Retinal pigment epithelial cell (primary cell): ENCODE measurements around the gene NEMP2.

Experiments used
- DNase-seq: peaks from one replicate; pipeline ENCODE4 v3.0.0-alpha.2; 2010; ENCODE audit warnings: low read depth
- H3K4me3 ChIP-seq: 2 replicates; pipeline ENCODE4 v1.5.1; 2011; ENCODE audit warnings: mild to moderate bottlenecking, low read length, control low read depth, moderate library complexity
- TF ChIP-seq, protein P1 (sequence below): conservative IDR thresholded peaks from 2 replicates; pipeline ENCODE4 v1.5.1; 2011; ENCODE audit warnings: low read depth, low read length, control low read depth, inconsistent platforms

NEMP2 gene

DNA sequence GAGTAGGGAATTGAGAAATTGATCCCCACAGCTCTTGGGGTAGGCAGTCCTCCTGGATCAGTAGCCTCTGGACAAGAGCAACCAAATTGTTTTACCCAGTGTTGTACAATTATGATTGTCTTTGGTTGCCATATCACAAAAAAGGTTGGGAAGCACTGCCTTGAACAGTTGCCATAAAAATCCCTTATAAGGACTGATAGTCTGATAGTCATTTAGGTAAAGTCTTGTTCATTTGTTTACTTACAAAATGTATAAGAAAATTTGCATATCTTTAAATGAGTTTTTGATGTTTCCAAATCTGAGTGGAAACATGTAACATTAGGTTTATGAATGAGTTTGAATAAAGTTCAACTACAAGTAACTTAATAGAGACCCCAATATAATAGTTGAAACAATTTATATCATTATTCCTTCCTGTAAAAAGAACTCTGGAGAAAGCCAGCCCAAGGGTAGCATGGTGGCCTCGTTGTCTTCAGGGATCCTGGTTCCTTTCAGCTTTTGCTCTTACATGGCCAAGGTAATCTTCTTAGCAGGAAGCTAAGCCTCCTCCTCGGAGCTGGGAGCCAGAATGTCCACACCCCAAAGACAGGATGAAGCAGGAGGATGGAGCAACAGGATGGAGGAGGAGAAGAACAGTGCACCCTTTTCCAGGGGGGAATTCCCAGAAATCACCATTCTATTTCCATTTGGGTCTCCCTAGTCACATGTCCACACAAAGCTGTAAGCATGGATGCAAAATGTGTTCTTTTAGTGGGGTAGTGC is 35.7 kb upstream of the NEMP2 start:
- no peak for DNase-seq
- no peak overlapping the region for H3K4me3 ChIP-seq
- TF ChIP-seq, protein P1, sequence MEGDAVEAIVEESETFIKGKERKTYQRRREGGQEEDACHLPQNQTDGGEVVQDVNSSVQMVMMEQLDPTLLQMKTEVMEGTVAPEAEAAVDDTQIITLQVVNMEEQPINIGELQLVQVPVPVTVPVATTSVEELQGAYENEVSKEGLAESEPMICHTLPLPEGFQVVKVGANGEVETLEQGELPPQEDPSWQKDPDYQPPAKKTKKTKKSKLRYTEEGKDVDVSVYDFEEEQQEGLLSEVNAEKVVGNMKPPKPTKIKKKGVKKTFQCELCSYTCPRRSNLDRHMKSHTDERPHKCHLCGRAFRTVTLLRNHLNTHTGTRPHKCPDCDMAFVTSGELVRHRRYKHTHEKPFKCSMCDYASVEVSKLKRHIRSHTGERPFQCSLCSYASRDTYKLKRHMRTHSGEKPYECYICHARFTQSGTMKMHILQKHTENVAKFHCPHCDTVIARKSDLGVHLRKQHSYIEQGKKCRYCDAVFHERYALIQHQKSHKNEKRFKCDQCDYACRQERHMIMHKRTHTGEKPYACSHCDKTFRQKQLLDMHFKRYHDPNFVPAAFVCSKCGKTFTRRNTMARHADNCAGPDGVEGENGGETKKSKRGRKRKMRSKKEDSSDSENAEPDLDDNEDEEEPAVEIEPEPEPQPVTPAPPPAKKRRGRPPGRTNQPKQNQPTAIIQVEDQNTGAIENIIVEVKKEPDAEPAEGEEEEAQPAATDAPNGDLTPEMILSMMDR, result no peak

DNA sequence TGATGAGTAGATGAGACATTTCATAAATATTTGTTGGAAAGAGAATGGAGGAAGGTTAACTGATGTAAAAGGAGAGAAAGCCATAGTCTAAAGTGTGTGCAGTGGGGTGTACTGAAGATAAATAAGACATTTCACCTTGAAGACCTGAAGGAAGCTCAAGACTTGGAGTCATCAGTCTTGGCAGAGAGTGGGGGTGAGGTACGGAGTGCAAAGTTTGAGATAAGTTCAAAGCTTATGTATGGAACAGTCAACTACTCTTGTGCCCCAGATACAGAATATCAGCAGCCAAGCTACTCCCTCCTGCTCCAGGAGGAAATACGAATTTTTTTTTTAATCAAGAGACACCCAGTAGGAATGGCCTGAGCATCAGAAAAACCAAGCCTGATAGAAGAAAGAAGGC is 30.3 kb upstream of the NEMP2 start:
- TF ChIP-seq, protein P1, result no peak
- no peak overlapping the region for H3K4me3 ChIP-seq
- DNase-seq, result no peak

DNA sequence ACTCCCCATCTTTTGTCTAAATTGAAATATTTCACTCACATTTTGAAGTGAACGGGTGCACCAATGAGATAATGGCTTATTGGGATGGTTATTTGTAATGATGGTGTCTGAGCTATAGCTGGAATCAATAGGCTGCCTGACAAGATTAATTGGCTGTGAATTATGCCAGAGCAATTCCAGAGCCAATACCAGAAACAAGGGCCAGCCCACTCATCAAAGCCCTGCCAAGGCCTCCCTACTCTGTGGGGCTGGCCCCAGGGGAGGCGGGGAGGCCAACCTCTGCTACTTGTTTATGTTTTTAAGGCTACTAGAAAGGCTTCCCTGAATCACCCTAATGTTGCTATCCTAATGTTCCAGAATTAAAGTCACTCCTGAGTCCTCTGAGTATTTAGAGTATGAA is 29.1 kb upstream of the NEMP2 start:
- DNase-seq, result no peak
- TF ChIP-seq, protein P1, result no peak
- H3K4me3 ChIP-seq, result no peak overlapping the region

DNA sequence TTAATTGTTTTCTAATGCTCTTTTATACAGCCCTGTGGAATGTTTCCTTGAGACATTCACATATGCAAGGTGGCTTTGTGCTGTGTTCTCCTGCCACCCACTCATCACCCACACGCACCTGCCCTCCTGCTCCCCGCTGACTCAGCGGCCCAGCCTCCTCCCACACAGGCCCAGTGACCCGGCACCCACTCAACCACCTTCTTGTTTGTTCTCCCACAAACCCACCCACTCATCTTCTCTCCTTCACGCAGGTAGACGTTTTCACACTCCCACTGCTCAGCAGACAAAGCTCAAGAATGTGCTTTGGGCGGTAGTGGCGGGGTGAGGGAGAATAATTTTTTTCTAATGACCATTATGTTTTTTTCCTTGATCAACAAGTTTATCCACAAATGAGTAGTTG is 28.6 kb upstream of the NEMP2 start:
- TF ChIP-seq, protein P1, result no peak
- H3K4me3 ChIP-seq, result no peak overlapping the region
- DNase-seq, result no peak

DNA sequence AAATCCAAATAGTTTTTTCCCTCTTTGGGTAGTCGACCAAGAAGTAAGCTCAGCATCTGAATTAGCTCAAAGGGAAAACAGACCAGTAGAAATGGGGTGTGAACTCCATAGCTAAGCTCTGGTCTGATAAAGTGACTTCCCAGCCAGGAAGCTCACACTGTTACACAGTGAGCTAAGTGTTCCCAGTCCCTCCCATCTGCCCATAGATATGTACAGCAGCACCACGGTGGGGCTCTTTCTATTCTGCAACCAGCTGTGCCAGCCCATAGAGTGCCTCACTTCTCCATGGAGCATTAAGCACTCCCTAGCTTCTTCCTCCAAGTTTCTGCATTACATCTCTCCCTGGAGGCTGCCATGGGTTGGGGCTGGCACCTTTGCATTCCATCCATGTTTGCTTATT is 27.6 kb upstream of the NEMP2 start:
- TF ChIP-seq, protein P1, result no peak
- no peak overlapping the region for H3K4me3 ChIP-seq
- no peak for DNase-seq

DNA sequence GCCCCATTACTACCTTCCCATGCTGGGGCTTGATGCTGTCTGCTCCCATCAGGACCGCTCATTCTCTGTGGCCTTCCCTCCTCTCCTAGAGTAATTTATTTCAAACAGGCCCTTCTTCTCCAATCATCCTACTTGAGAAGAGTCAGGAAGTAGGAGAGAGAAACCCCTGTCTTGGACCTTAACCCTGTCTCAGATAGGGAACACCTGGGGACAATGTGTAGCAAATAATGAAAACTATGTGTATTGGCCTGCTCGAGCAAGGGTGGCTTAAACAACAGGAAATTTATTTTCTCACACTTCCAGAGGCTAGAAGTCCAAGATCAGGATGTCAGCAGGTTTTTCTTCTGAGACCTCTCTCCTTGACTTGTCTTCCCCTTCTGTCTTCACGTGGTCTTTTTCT is 26.6 kb upstream of the NEMP2 start:
- no peak overlapping the region for H3K4me3 ChIP-seq
- DNase-seq, result no peak

More for the DNA sequence above, 26.6 kb upstream of the NEMP2 start:
- TF ChIP-seq, protein P1, result no peak
